ENCODE data around the gene SERPINC1.

The SERPINC1 gene

DNA sequence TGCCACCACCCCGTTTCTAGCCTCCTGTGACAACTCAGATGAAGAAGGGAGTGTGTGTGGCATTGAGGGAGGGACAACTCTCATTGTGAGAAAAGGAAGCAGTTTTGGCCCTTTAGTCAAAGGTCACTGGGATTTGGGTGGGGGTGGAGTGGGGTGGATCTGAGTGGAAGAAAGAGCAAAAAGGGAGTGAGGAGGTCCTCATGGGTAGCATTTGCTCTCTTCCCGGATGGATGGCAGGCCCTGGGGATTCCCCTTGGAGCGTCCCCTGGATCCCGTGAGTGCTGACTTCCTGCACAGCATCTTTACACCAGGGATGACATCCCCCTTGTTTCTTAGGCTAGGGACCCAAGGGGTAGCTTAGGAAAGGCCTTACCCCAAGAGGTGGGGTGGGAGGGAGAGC lies 460 bp downstream of the SERPINC1 start:
- ChIA-PET POLR2A (no interaction called here), CTCF (no interaction called here)
- DNase-seq: no peak
- Histone ChIP-seq H3K36me3 (ENCODE audit: control insufficient read depth in 4 of 4, insufficient read depth in 4 of 4, low read length in 3 of 4) (no peaks in the 10 kb centered on the region), H3K4me1 (ENCODE audit: control extremely low read depth in 1 of 4, control insufficient read depth in 4 of 4, insufficient read depth in 4 of 4, low read length in 3 of 4) (no peaks in the 10 kb centered on the region), H3K4me3 (ENCODE audit: control insufficient read depth in 1 of 7, extremely low read depth in 1 of 7, insufficient read depth in 4 of 7, low read depth in 2 of 7, low read length in 6 of 7) (no peak overlapping the region), H3K27me3 (replicated peaks in 2 of 5; ENCODE audit: control insufficient read depth in 4 of 5, insufficient read depth in 5 of 5, low read length in 4 of 5) (no peaks in the 10 kb centered on the region), H3K9me3 (ENCODE audit: control extremely low read depth in 1 of 5, control insufficient read depth in 4 of 5, insufficient read depth in 2 of 5, low read depth in 1 of 5, low read length in 4 of 5) (no peaks in the 10 kb centered on the region), H3K27ac (ENCODE audit: insufficient read depth in 1 of 2, low read depth in 1 of 2, low read length in 2 of 2, poor library complexity in 1 of 2, severe bottlenecking in 2 of 2) (no peak overlapping the region)
- WGBS (ENCODE audit: insufficient coverage): 93% methylated on average over 1 of the region's 4 CpGs

- Histone ChIP-seq H3K36me3 (ENCODE audit: control insufficient read depth in 4 of 4, insufficient read depth in 4 of 4, low read length in 3 of 4) (no peaks in the 10 kb centered on the region), H3K27ac (ENCODE audit: insufficient read depth in 1 of 2, low read depth in 1 of 2, low read length in 2 of 2, poor library complexity in 1 of 2, severe bottlenecking in 2 of 2) (no peak overlapping the region), H3K9me3 (ENCODE audit: control extremely low read depth in 1 of 5, control insufficient read depth in 4 of 5, insufficient read depth in 2 of 5, low read depth in 1 of 5, low read length in 4 of 5) (no peaks in the 10 kb centered on the region), H3K4me1 (ENCODE audit: control extremely low read depth in 1 of 4, control insufficient read depth in 4 of 4, insufficient read depth in 4 of 4, low read length in 3 of 4) (no peaks in the 10 kb centered on the region), H3K4me3 (ENCODE audit: control insufficient read depth in 1 of 7, extremely low read depth in 1 of 7, insufficient read depth in 4 of 7, low read depth in 2 of 7, low read length in 6 of 7) (no peak overlapping the region), H3K27me3 (replicated peaks in 2 of 5; ENCODE audit: control insufficient read depth in 4 of 5, insufficient read depth in 5 of 5, low read length in 4 of 5) (no peaks in the 10 kb centered on the region)
- ChIA-PET POLR2A (interaction anchor here (0.6 kb wide), 1 partner anchor 35 kb away, joined by 3 read pairs; no protein-coding TSS in a partner anchor), CTCF (interaction anchor here (0.8 kb wide), 1 partner anchor 11 kb away, joined by 3 read pairs; no protein-coding TSS in a partner anchor)
- 100% methylated on average over 1 of the region's 2 CpGs for WGBS (ENCODE audit: insufficient coverage)
- DNase-seq: no peak
Observed at GRCh38 chr1:173915596-173915995, 1.5 kb downstream of the SERPINC1 start.

DNA sequence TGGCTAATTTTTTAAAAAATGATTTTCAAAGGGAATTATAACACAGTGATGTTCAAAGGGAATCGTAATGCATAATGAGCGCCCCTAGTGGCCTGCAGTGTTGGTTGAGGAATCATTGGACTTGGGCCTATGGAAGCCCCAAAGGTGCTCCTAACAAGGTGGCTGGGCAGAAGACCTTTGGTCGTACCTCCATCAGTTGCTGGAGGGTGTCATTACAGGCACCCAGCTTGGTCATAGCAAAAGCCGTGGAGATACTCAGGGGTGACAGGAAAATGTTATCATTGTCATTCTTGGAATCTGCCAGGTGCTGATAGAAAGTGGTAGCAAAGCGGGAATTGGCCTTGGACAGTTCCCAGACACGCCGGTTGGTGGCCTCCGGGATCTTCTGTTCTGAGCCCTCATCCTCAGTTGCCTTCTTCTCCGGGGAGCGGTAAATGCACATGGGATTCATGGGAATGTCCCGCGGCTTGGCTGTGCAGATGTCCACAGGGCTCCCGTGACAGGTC lies 2.7 kb downstream of the SERPINC1 start:
- CTCF ChIA-PET: no interaction called here
- Histone ChIP-seq H3K27ac (ENCODE audit: insufficient read depth in 1 of 2, low read depth in 1 of 2, low read length in 2 of 2, poor library complexity in 1 of 2, severe bottlenecking in 2 of 2) (no peak overlapping the region), H3K27me3 (replicated peaks in 2 of 5; ENCODE audit: control insufficient read depth in 4 of 5, insufficient read depth in 5 of 5, low read length in 4 of 5) (no peaks in the 10 kb centered on the region), H3K4me3 (ENCODE audit: control insufficient read depth in 1 of 7, extremely low read depth in 1 of 7, insufficient read depth in 4 of 7, low read depth in 2 of 7, low read length in 6 of 7) (no peak overlapping the region), H3K9me3 (ENCODE audit: control extremely low read depth in 1 of 5, control insufficient read depth in 4 of 5, insufficient read depth in 2 of 5, low read depth in 1 of 5, low read length in 4 of 5) (no peaks in the 10 kb centered on the region), H3K36me3 (ENCODE audit: control insufficient read depth in 4 of 4, insufficient read depth in 4 of 4, low read length in 3 of 4) (no peaks in the 10 kb centered on the region), H3K4me1 (ENCODE audit: control extremely low read depth in 1 of 4, control insufficient read depth in 4 of 4, insufficient read depth in 4 of 4, low read length in 3 of 4) (no peaks in the 10 kb centered on the region)
- peak; percentile 8 to 47 (median 46) for DNase-seq
- POLR2A ChIA-PET: no interaction called here
- WGBS (ENCODE audit: insufficient coverage): 93% methylated on average over 13 of the region's 13 CpGs

- WGBS (ENCODE audit: insufficient coverage): 95% methylated on average over 3 of the region's 3 CpGs
- Histone ChIP-seq H3K4me1 (ENCODE audit: control extremely low read depth in 1 of 4, control insufficient read depth in 4 of 4, insufficient read depth in 4 of 4, low read length in 3 of 4) (no peaks in the 10 kb centered on the region), H3K27me3 (replicated peaks in 2 of 5; ENCODE audit: control insufficient read depth in 4 of 5, insufficient read depth in 5 of 5, low read length in 4 of 5) (no peaks in the 10 kb centered on the region), H3K27ac (ENCODE audit: insufficient read depth in 1 of 2, low read depth in 1 of 2, low read length in 2 of 2, poor library complexity in 1 of 2, severe bottlenecking in 2 of 2) (no peak overlapping the region), H3K9me3 (ENCODE audit: control extremely low read depth in 1 of 5, control insufficient read depth in 4 of 5, insufficient read depth in 2 of 5, low read depth in 1 of 5, low read length in 4 of 5) (no peaks in the 10 kb centered on the region), H3K4me3 (ENCODE audit: control insufficient read depth in 1 of 7, extremely low read depth in 1 of 7, insufficient read depth in 4 of 7, low read depth in 2 of 7, low read length in 6 of 7) (no peak overlapping the region), H3K36me3 (ENCODE audit: control insufficient read depth in 4 of 4, insufficient read depth in 4 of 4, low read length in 3 of 4) (no peaks in the 10 kb centered on the region)
- POLR2A ChIA-PET: no interaction called here
- CTCF ChIA-PET: interaction anchor here (0.7 kb wide), 2 partner anchors 149 to 350 kb away, joined by 3 read pairs; no protein-coding TSS in a partner anchor
- DNase-seq: no peak
Observed at GRCh38 chr1:173913111-173913510, 4.0 kb downstream of the SERPINC1 start.

GRCh38 chr1:173903827-173904531 lies 13.1 kb downstream of the SERPINC1 start:
- CTCF ChIA-PET: interaction anchor here (0.9 kb wide), 1 partner anchor 12 kb away, joined by 3 read pairs; no protein-coding TSS in a partner anchor
- DNase-seq: no peak
- H3K9me3 ChIP-seq (ENCODE audit: control extremely low read depth in 1 of 5, control insufficient read depth in 4 of 5, insufficient read depth in 2 of 5, low read depth in 1 of 5, low read length in 4 of 5): no peaks in the 10 kb centered on the region
- POLR2A ChIA-PET: no interaction called here
- WGBS (ENCODE audit: insufficient coverage): 97% methylated on average over 6 of the region's 6 CpGs
- H3K36me3 ChIP-seq (ENCODE audit: control insufficient read depth in 4 of 4, insufficient read depth in 4 of 4, low read length in 3 of 4): no peaks in the 10 kb centered on the region
- no peak overlapping the region for H3K4me3 ChIP-seq (ENCODE audit: control insufficient read depth in 1 of 7, extremely low read depth in 1 of 7, insufficient read depth in 4 of 7, low read depth in 2 of 7, low read length in 6 of 7)
- H3K4me1 ChIP-seq (ENCODE audit: control extremely low read depth in 1 of 4, control insufficient read depth in 4 of 4, insufficient read depth in 4 of 4, low read length in 3 of 4): peaks cover 0 to 3% (median 2%) of the 10 kb centered on the region in 4 experiments
- H3K27me3 ChIP-seq (replicated peaks in 2 of 5; ENCODE audit: control insufficient read depth in 4 of 5, insufficient read depth in 5 of 5, low read length in 4 of 5): no peaks in the 10 kb centered on the region
- H3K27ac ChIP-seq (ENCODE audit: insufficient read depth in 1 of 2, low read depth in 1 of 2, low read length in 2 of 2, poor library complexity in 1 of 2, severe bottlenecking in 2 of 2): no peak overlapping the region

DNA sequence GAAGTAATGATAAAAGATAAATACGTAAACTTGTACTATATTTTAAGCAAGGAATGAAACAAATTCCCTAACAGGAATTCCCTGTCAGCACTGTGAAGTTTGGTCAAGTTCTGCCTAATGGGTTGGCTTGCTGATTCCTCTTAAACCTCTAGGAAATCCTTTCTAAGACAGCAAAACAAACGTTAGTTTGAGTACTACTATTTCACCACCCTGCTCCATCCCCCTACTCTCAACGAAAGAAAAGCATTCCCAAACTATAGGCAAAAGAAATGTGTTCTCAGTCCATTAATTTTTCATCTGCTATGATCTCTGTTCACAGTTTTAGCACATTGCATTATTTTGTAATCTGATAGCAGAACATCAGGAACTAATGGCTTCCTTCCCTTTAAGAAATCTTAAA lies 16.1 kb downstream of the SERPINC1 start:
- Histone ChIP-seq H3K27ac (ENCODE audit: insufficient read depth in 1 of 2, low read depth in 1 of 2, low read length in 2 of 2, poor library complexity in 1 of 2, severe bottlenecking in 2 of 2) (no peak overlapping the region), H3K4me3 (ENCODE audit: control insufficient read depth in 1 of 7, extremely low read depth in 1 of 7, insufficient read depth in 4 of 7, low read depth in 2 of 7, low read length in 6 of 7) (no peak overlapping the region), H3K36me3 (ENCODE audit: control insufficient read depth in 4 of 4, insufficient read depth in 4 of 4, low read length in 3 of 4) (no peaks in the 10 kb centered on the region), H3K9me3 (ENCODE audit: control extremely low read depth in 1 of 5, control insufficient read depth in 4 of 5, insufficient read depth in 2 of 5, low read depth in 1 of 5, low read length in 4 of 5) (no peaks in the 10 kb centered on the region), H3K27me3 (replicated peaks in 2 of 5; ENCODE audit: control insufficient read depth in 4 of 5, insufficient read depth in 5 of 5, low read length in 4 of 5) (no peaks in the 10 kb centered on the region), H3K4me1 (ENCODE audit: control extremely low read depth in 1 of 4, control insufficient read depth in 4 of 4, insufficient read depth in 4 of 4, low read length in 3 of 4) (peaks cover 0 to 3% (median 2%) of the 10 kb centered on the region in 4 experiments)
- 34% methylated on average over 3 of the region's 3 CpGs for WGBS (ENCODE audit: insufficient coverage)
- DNase-seq: no peak
- CTCF ChIA-PET: no interaction called here
- POLR2A ChIA-PET: no interaction called here

DNA sequence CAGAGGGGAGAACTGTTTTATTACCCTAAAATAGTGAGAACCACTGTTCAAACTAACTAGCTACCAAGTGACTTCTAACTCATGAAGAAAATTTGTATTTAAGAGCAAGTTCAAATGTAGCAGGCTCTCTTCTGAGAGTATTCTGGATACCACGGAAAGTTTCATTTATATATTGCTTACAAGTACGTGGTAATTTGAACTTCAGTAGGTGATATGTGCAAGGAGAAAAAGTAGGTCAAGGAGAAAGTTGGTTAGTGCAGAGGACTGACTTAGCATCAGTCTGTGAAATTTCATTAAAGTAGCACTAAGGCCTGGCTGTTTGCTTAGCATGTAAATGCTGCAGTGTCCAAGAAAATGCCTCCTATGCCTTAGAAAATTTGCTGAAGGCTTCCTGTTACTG lies 16.7 kb downstream of the SERPINC1 start:
- CTCF ChIA-PET: no interaction called here
- no peak for DNase-seq
- H3K27me3 ChIP-seq (replicated peaks in 2 of 5; ENCODE audit: control insufficient read depth in 4 of 5, insufficient read depth in 5 of 5, low read length in 4 of 5): no peaks in the 10 kb centered on the region
- no peak overlapping the region for H3K4me3 ChIP-seq (ENCODE audit: control insufficient read depth in 1 of 7, extremely low read depth in 1 of 7, insufficient read depth in 4 of 7, low read depth in 2 of 7, low read length in 6 of 7)
- no peaks in the 10 kb centered on the region for H3K36me3 ChIP-seq (ENCODE audit: control insufficient read depth in 4 of 4, insufficient read depth in 4 of 4, low read length in 3 of 4)
- peaks cover 0 to 3% (median 2%) of the 10 kb centered on the region in 4 experiments for H3K4me1 ChIP-seq (ENCODE audit: control extremely low read depth in 1 of 4, control insufficient read depth in 4 of 4, insufficient read depth in 4 of 4, low read length in 3 of 4)
- POLR2A ChIA-PET: no interaction called here
- WGBS (ENCODE audit: insufficient coverage): 94% methylated on average over 2 of the region's 2 CpGs
- H3K27ac ChIP-seq (ENCODE audit: insufficient read depth in 1 of 2, low read depth in 1 of 2, low read length in 2 of 2, poor library complexity in 1 of 2, severe bottlenecking in 2 of 2): no peak overlapping the region
- no peaks in the 10 kb centered on the region for H3K9me3 ChIP-seq (ENCODE audit: control extremely low read depth in 1 of 5, control insufficient read depth in 4 of 5, insufficient read depth in 2 of 5, low read depth in 1 of 5, low read length in 4 of 5)

Measured in common myeloid progenitor, CD34-positive (primary cell).